ENCODE results near the gene MYEOV.

DNA sequence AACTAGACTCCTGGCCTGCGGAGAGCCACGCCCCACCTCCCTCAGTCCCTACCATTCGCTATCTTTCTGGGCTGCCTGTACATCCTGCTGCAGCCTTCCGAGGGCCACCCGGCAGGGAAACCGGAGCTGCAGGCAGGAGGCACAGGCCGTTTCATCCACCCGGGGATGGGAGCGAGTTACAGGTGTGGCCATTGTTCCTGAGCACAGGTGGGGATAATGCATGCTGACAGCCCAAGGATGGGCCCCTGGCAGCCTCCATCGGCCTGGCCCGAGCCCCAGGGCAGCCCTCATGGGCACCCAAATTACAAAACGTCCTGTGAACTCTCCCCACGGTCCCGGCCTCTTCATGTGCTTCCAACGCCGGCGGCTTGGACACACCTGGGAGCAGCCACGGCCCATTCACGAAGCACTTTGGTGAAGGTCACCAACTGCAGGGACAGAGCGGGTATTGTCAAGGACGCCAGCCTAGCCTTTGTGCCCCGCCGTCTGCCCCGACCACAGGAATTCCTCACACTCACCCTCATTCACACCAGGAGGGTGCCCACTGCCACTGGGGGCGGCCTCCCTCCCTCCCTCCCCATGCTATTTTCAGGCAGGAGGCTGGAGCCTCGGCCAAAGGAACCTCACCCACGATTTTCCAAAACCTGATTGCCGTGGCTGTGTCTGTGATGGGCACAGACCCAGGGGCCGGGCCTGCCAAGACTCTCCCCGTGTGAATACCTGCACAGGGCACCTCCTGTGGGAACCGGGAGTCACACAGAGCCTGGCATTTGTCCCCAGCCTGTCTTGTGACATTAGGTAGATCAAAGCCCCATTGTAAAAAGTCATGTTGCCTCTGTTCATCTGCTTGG is 42.1 kb upstream of the MYEOV start:
- TF ChIP-seq, protein P1, sequence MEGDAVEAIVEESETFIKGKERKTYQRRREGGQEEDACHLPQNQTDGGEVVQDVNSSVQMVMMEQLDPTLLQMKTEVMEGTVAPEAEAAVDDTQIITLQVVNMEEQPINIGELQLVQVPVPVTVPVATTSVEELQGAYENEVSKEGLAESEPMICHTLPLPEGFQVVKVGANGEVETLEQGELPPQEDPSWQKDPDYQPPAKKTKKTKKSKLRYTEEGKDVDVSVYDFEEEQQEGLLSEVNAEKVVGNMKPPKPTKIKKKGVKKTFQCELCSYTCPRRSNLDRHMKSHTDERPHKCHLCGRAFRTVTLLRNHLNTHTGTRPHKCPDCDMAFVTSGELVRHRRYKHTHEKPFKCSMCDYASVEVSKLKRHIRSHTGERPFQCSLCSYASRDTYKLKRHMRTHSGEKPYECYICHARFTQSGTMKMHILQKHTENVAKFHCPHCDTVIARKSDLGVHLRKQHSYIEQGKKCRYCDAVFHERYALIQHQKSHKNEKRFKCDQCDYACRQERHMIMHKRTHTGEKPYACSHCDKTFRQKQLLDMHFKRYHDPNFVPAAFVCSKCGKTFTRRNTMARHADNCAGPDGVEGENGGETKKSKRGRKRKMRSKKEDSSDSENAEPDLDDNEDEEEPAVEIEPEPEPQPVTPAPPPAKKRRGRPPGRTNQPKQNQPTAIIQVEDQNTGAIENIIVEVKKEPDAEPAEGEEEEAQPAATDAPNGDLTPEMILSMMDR (conservative IDR thresholded peaks at IDR 0.05) = no peak
- no peak for TF ChIP-seq ZFX (IDR thresholded peaks at IDR 0.05)
